Measurements from ENCODE around the gene PEX26.
"Not testable (repeated sequence)": the region's sequence is repeated elsewhere in the genome, so short reads cannot be mapped to it uniquely, and the experiment has no call there.

Gene PEX26

GRCh38 chr22:18123476-18124025, 45.8 kb downstream of the PEX26 start:
- DNase-seq: not testable (repeated sequence)

GRCh38 chr22:18126606-18127005, 48.8 kb downstream of the PEX26 start:
- no peak for DNase-seq

- no peak for DNase-seq
Observed at GRCh38 chr22:18130018-18130417, 52.2 kb downstream of the PEX26 start.

GRCh38 chr22:18130699-18131429, 53.1 kb downstream of the PEX26 start:
- no peak for DNase-seq

GRCh38 chr22:18133452-18133851, 55.7 kb downstream of the PEX26 start:
- no peak for DNase-seq

GRCh38 chr22:18136563-18137320, 59.0 kb downstream of the PEX26 start:
- DNase-seq: no peak

GRCh38 chr22:18141004-18141403, 63.2 kb downstream of the PEX26 start:
- not testable (repeated sequence) for DNase-seq

GRCh38 chr22:18144105-18144504, 66.3 kb downstream of the PEX26 start:
- no peak for DNase-seq

GRCh38 chr22:18145676-18146388, 68.0 kb downstream of the PEX26 start:
- no peak for DNase-seq

GRCh38 chr22:18146389-18146753, 68.6 kb downstream of the PEX26 start:
- no peak for DNase-seq

- DNase-seq: no peak
Observed at GRCh38 chr22:18147791-18148190, 70.0 kb downstream of the PEX26 start.

GRCh38 chr22:18148293-18148965, 70.6 kb downstream of the PEX26 start:
- no peak for DNase-seq

- DNase-seq: peak; percentile 29
Observed at GRCh38 chr22:18152519-18152918, 74.7 kb downstream of the PEX26 start.

GRCh38 chr22:18154821-18155390, 77.1 kb downstream of the PEX26 start:
- DNase-seq: no peak

Data from stimulated activated CD4-positive, alpha-beta T cell treated with anti-CD3 and anti-CD28 coated beads, Interleukin-4, amount 100 ng/mL, for 24 hours (primary cell).